H1 (cell line): Measurements from ENCODE around the gene FBXO7. TPM values are rescaled to one million over a fixed set of nuclear protein-coding genes. Genes with fewer than 3 reads are reported as not detected.

Source experiments
- EZH2 ChIP-seq: fragments of 200-600 bp; sonication (generic); IDR thresholded peaks from 2 replicates; pipeline ENCODE4 v1.7.1; 2012; ENCODE audit warnings: low read depth, mild to moderate bottlenecking, moderate library complexity, low read length, inconsistent platforms; ENCODE audit not compliant: severe bottlenecking
- POU5F1 ChIP-seq: IDR thresholded peaks from 2 replicates; pipeline ENCODE4 v1.6.1; 2011; ENCODE audit warnings: low read depth, mild to moderate bottlenecking, low read length, moderate library complexity
- RAD21 ChIP-seq, 2 experiments: IDR thresholded peaks in 1 of 2; conservative IDR thresholded peaks in 1 of 2; 2 replicates each; pipeline ENCODE4 v1.6.1; 2011; ENCODE audit warnings: low read depth in 2 of 2, low read length in 2 of 2, improper control_type of control experiment in 1 of 2, inconsistent platforms in 1 of 2, mild to moderate bottlenecking in 1 of 2, moderate library complexity in 1 of 2
- RXRA ChIP-seq: IDR thresholded peaks from 2 replicates; pipeline ENCODE4 v1.6.1; 2011; ENCODE audit warnings: low read depth, mild to moderate bottlenecking, low read length, moderate library complexity; ENCODE audit not compliant: insufficient read depth
- SRF ChIP-seq: IDR thresholded peaks from 2 replicates; pipeline ENCODE4 v1.6.1; 2011; ENCODE audit warnings: mild to moderate bottlenecking, low read depth, low read length, moderate library complexity
- polyA plus RNA-seq, 7 experiments: library from polyadenylated mRNA; depleted of rRNA in 3 of 7; stranded (reverse) in 5 of 7; unstranded in 2 of 7; fragments of >200 nt in 5 of 7; fragments of 200-250 nt in 2 of 7; gene quantifications; 1 replicate in 5 of 7; 2 replicates in 1 of 7; 4 replicates in 1 of 7; pipeline versions ENCODE4 v1.2.1 to v1.2.3, GENCODE V29; 2011 to 2013; ENCODE audit warnings: missing spikeins in 2 of 7, mixed read lengths in 2 of 7
- total RNA-seq: library from RNA; stranded (reverse); fragmentation: NEBNext Ultra II Directional; extraction: Animal tissue kit (Norgen Biotek cat#: 25700); gene quantifications from 2 replicates; pipeline ENCODE4 v1.2.1, GENCODE V29; 2021

FBXO7 gene
- total and polyA plus RNA-seq, 2 of the 8 experiments (the other 6 are each of a cell fraction or from before 2014, with no cell fraction given), result 62.7 to 76.1 TPM

GRCh38 chr22:32511776-32512175, 37.2 kb downstream of the FBXO7 start (continued):
- TF ChIP-seq RAD21 (IDR thresholded peaks at IDR 0.05 in 1 of 2, conservative IDR thresholded peaks at IDR 0.05 in 1 of 2; ENCODE audit: low read depth in 2 of 2, low read length in 2 of 2) (no peak), RXRA (no peak), SRF (no peak), EZH2 (no peak), POU5F1 (no peak)
